HG03439 (cell line): ENCODE results near the gene CRIM1.
A peak's percentile ranks its signal among the peaks of the same experiment; 100 is the strongest.

Experiments used
- ATAC-seq: cut with Tn5 transposase; IDR thresholded peaks from one replicate; pipeline ENCODE4 v1.9.1; 2021; ENCODE audit warnings: mild to moderate bottlenecking, moderate library complexity; ENCODE audit not compliant: unreplicated experiment

CRIM1 gene

DNA sequence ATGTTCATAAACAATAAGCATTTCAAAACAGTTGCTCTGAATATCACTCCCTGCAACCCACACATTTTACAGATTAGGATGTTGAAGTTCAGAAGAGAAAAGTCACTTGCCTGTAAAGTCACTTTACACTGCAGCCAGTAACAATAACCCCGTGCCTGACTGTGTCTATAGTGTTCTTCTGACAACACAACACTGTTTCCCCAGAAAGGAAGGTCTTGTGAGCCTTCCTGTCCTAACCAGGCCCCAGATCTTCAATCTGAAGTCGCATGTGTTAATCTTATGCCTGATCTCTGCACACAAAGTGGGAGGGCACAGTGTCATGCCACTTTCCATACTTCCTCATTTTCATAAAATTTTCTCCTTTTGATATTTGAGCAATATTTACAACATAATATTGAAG is 122.2 kb downstream of the CRIM1 start:
- no peak for ATAC-seq

DNA sequence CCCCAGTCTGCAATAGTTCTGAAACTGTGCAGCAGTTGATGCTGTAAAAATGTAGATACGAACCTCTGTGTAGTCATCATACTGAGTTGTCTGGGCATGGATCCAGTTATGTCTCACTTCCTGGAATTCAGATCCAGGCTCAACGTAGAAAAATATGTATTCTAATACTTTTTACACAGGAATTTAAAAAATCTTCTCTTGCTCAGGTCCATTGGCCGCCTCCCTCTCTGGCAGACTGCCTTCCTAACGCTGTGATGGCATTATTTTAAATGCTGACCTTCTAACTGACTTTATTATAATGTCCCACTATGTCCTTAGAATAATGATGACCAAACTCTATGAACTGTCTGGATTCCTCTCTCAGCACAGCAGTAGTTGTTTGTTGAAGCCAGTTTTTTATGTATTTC is 122.8 kb downstream of the CRIM1 start:
- ATAC-seq, result no peak

DNA sequence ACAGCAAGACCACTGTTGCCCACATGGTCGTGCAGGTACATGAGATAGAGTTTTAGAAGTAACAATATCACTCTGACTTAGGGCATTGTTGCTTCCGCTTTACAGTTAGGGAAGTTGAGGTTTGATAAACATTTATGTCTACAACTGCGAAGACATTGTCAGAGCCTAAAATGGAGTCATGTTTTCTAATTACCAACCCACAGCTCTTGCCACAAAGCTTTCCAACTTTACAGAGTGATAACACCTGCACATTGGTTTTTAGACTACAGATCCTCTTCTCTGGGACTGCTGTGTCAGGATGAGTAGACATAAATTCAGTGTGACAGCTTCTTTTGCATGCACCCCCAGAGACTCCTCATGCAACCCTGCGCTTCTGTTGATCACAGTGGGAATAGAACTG is 123.4 kb downstream of the CRIM1 start:
- no peak for ATAC-seq

DNA sequence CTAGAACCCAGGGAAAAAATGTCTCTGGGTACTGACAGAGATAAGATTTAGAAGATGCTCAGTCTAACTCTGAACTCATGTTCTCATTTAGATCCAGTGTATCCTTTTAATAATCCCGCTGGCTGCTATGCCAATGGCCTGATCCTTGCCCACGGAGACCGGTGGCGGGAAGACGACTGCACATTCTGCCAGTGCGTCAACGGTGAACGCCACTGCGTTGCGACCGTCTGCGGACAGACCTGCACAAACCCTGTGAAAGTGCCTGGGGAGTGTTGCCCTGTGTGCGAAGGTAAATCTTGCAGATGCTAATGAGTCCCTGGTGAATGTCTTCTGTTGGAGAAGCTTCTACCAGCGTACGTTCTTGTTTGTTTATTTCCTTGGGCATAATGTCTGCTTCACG is 123.8 kb downstream of the CRIM1 start:
- ATAC-seq, result no peak

DNA sequence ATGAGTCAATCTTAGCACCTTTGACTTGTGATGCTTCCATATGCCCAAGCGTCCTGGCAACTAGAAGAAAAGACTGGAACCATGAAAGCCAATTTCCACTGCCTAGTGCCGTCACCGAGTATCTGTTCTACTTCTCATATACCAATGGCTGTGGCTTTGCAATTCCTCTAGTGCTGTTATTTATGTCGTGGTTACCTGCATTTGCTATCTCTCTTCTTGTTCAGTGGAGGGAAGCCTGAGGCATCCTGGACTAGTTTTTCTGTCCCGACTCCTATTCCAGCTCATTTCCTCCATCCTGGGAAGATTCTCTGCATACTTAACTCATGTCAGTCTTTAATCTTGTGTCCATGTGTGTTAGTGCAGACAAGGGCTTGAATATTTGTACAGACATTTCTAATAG is 124.5 kb downstream of the CRIM1 start:
- no peak for ATAC-seq

DNA sequence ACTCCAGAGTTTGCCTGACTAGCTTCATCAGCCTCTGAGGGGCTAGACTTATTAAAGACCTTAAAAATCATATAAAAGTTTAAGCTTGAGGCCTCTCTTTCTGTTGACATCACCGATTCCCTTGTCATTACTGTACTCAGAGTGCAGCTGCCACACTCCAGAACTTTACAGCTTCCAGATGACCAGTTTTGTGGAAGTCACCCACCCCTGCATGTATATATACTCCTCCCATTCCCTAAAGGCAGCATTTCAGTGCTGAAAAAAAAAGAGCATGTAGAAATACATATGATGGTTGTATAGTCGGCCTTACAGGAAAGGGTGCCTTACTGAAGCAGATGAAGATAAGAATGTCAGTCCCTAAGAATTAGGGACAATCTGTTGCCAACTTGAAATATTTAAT is 125.1 kb downstream of the CRIM1 start:
- ATAC-seq, result no peak

DNA sequence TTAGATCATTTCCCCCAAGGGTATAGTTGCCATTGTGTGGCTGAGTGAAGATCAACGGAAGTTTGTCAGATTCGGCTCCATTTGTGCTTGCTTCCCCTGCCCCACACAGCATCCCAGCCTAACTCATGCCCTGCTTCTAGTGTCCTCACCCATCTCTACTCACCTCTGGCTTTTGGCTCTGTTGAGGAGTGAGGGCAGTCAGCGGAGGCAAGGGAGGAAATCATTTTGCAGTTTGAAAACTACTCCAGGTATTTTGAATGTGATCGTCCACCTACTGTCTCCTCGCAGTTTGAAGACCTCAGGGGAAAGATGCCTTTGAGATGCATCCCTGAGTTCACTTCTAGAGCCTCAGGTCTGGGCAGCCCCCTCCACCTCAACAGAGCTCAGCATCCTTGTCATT is 126.1 kb downstream of the CRIM1 start:
- ATAC-seq, result no peak

DNA sequence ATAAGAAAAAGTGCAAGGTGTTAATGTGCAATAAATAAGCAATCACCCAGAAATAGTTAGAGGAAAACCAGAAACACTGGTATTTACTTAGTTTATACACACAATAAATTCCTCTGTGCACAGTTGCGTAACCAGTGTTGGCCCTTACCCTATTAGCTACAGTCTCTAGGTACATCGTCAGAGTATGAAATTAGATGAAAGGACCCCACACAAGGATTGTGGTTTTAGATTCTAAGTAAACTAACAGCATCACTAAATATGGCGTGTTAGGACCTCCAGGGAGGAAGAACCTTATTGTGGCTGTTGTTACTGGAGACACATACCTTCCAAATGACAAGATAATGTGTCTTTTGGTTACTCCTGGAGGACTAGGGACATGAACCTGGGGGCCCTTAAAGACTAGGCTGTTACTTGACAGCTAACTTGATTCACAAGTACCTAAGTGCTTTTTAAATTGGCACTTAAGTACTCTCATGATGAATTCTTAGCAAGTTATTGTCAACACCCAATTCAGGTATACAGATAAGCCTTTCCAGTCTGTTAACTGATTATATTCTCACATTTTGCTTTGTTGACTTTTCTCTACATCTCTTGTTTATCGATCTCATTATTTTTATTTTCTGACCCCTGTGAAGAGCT is 127.1 kb downstream of the CRIM1 start:
- ATAC-seq, result no peak

DNA sequence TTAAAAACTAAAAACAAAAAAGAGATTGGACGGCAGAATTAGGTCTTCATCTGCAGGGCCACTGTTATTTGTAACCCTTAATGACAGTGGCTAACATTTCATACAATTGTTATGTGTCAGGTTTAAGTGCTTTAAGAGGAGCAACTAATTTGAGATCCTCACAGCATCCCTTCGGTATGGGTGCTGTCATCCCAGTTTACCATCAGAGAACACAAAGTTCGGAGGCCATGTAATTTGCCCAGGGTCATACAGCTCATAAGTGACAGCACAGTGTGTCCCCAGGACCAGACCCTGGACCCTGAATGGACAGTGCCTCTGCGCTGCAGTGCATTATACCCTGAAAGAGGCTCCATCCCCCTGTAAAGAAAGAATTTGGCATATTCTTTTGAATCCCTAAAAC is 127.7 kb downstream of the CRIM1 start:
- no peak for ATAC-seq

DNA sequence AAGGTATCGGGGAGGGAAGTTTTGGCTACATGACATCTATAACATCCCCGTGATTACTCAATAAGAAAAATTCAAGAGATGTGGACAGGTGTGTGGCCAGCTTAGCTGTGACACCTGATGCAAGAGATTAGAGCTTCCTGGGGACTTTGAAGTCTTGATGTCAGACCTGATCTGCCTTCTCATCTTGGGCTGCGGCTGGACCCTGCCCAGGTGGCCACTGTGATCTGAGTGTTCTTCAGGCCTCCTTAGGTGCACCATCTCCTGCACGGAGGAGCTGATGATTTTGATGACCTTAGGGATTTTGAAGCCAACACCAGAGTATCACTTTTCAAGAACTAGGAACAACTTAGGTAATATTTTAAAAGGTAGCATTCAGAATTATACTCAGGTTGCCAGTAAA is 128.9 kb downstream of the CRIM1 start:
- ATAC-seq, result no peak

DNA sequence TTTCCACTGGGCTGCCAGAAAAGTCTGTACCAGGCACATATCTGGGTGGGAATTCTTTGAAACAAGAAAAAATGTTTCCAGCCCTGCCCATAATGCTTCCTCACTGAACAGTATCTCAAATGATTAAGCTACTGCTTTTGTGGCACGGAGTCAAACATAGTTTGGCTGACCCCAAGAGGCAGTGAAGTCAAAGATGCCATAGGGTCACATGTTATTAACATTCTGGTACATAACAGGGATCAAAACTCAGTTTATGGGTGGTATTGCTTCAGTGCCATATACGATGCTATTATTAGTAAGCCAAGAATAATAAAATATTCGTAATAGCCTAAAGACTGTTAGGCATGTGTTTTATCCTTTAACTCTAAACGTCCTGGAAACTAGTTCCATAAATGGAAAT is 129.9 kb downstream of the CRIM1 start:
- ATAC-seq, result no peak

DNA sequence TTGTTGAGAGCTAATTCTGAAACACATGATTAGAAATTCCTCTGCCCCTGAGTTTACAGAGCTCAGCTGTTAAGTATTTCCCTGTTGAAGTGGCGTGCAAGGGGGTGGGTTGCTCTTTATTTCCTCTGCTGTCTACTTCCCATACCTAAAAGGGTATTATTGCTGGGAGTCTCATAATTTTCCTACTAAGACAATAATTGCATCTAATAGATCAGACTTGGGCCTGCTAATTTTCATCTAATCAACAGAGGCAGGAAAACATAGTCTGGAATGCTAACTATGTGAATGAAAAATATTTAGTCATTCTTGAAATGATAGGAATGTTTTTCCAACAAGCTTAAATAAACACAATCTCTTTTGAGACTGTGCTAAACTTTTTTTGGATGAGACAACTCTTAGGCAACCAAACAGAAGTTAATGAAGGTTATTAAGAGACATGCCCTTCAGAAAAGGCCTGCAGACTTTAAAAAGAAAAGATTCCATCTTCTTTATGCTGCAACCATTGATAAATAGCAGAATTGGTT is 131.0 kb downstream of the CRIM1 start:
- no peak for ATAC-seq

DNA sequence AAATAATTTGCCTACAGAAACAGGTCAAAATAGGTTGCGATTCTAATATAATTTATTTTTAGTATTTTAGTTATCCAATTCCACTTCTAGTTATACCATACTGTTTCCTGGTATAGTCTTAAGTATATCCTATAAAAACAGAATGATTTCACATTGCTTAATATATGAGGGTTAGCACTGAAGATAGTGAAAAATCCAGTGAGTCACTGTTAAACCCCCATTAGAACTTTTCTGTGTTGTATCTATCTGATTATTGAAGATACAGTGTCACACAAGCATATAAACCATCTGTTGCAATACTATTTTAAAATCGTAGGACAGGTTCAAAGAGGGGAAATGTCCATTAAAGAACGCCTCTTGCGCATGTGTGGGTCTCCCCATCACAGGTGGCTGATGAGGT is 132.4 kb downstream of the CRIM1 start:
- ATAC-seq, result no peak

DNA sequence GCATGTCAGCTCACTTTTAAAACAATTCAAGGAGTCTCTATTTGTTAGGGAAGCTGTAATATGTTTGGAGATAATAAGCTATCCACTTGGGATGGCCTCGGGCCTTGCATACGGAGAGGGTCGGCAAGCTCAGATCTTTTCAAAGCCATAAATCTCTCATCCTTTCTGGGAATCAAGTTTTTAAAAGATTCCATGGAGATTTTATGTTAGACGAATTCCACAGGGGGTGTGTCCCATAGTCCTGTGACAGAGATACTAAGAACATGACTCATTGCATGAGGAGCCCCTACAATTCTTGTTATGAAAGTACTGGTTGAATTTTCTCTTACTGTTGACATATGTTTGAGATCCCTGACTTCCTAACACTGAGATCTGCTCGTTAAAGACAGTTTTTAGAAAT is 133.7 kb downstream of the CRIM1 start:
- ATAC-seq, result no peak

DNA sequence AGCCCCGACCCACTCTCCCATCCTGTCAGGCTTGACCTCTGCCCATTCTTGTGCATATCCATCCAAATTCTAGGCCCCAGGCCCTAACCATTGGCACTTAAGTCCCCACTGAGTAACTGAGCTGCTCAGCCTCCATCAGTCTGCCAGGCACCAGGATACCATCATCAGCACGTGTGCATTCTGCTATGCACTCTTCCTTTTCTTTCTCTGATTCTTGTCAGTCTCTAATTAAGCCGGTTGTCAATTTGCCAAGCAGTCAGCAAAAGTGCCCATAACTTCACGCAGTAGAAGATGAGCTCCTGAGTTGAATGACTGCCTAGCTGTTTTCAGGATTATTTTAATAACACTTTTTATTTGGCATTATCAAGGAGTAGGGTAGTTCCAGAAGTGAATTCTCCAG is 135.2 kb downstream of the CRIM1 start:
- no peak for ATAC-seq

DNA sequence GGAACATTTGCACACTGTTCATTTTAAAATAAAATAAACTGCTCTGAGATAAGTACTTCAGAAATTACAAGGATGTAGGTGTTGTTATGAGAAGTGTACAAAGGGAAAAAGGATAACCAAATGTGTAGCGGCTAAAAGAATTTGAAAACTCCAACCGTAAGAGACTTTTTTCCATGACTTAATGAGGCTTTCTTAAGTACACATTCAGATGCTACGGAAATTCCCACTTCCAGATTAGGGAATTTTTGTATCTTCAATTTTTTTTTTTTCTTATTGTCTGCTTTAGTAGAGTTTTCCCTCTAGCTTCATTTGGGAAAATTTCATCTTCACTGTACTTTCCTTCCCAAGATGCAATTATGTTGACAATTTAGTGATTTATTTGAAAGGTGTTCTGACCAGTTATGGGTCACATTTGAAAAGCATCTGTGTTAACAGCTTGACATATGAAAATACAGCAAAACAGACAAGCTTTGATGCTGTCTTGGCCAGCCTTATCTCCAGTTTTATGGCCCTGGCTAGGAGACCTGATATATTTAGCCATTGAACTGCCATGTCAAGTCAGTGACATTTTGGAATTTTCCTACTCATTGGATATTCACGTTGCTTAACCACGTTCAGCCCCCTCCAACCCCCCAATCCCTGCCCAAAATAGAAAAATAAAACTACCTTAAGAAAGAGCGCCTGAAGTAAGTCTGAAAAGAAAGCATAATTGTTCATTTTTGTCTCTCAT is 136.8 kb downstream of the CRIM1 start:
- ATAC-seq, result no peak

DNA sequence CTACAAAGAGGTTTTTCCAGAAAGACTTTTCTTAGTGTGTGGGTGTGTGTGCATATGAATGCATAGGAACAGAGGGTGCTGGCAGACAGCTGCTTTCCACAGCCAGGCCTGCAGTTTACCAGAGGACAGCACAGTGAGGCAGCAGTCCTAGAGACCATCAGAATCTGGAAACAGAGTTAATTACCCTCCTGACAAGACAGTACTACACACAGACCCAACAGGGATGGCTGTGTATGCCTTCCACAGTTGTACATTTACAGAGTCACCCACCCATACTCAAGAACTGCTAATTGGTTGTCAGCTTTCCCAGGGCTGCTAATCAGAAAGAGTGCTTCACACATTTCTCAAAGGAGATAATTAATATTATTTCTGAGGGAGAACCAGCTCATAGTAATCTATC is 137.7 kb downstream of the CRIM1 start:
- ATAC-seq, result no peak

DNA sequence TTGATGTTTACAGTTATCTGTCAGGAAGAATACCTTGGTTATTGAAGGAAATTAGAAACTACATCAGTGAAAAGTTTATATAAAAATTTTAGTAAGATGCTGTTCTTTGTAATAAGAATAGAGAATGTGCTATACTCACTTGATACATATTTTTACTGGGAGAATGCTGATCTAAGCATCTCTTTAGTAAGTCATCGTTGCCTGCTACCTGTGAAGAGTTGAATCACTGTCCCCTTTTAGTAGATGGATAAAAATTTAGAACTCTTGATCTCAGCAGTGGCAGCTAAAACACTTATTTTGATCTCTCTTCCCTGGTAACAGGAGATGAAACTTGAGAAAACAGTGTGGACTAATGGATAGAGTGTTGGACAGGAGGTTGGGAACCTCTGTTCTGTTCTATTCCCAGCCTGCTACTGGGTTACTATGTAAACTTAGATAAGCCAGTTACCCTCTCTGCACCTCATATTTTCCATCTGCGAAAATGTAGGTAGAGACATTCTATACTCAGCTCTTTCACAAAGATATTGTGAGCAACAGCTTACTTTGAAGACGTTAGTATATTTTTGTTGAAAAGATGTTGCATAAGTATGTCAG is 142.1 kb downstream of the CRIM1 start:
- ATAC-seq, result no peak

DNA sequence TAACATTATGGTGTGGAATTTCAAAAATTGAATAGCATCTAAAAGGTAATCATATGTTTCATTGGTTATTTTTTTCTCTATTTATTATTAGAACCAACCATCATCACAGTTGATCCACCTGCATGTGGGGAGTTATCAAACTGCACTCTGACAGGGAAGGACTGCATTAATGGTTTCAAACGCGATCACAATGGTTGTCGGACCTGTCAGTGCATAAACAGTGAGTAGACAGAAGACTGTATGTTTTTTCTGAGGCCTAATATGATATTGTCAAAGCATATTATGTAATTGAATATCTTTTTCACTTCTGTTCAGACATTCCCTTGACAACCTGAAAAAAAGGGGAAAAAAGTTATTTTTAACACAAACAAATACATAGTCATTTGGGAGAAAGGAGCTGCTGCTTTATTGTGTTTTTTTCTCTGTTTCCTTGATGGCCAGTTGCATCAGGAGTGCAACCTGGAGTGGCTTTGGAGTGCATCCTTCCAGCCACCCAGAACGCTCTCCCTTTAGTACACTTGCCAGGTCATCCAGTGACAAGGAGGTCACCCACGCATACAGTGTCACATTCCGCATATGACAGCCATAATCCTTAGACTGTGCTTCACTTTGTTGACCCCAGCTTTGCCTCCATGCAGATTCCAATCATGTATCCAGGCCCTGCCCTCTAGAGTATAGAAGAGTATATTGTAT is 143.7 kb downstream of the CRIM1 start:
- no peak for ATAC-seq

DNA sequence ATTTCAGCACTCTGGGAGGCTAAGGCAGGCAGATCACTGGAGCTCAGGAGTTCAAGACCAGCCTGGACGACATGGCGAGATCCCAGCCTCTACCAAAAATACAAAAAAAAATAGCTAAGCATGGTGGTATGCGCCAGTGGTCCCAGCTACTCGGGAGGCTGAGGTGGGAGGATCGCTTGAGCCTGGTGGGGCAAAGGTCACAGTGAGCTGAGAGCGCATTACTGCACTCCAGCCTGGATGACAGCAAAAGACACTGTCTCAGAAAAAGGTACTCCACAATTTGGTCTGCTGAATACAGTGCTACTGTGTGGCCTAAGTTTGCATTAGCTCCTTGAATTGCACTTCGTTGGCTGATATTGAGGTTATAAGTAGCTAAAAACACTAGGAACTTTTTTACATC is 144.5 kb downstream of the CRIM1 start:
- ATAC-seq, result no peak

DNA sequence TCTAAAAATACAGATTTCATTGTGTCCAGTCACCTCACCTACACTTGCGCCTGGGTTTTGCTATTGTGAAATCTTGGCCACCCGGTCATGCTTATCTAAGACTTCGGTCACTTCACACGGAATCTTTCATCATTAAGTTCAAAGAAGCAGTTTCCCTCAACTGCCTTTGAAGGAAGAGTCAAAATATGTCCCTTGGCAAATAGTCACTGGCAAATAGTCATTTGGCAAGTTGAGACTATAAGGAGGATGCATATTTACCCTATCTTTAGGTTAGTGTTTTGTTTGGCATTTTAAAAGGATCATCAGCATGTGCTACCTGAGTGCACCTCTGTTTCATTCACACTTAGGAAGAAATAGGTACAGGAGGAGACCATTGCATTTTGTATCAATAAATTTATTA is 146.5 kb downstream of the CRIM1 start:
- ATAC-seq, result no peak

DNA sequence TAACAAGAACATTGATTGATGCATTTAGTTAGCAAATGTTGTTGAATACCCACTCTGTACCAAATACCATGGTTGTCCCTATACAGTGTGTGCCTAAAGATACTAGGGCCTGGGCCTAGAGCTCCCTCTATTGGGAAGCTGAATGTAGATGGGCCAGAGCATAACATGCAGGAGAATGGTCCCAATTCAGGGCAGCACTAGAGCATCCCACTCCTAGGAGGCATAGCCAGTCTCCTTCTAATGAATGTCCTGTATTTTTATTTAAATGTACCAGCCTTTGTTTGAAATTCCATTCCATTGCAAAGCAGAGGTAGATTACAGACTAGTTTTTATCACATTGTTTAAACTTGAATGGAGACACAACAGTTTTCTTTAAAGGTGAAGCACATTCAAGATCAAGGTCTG is 151.8 kb downstream of the CRIM1 start:
- peak; percentile 81 for ATAC-seq
